PC-9 (cell line): ENCODE data around the gene AKR7A2. TPM values are rescaled to one million over a fixed set of nuclear protein-coding genes. Genes with fewer than 3 reads are reported as not detected.
"Not testable (repeated sequence)": the region's sequence is repeated elsewhere in the genome, so short reads cannot be mapped to it uniquely, and the experiment has no call there.

Experiments used
- BruUV-seq: library from RNA; stranded (reverse); fragments of 400-500 nt; replicated peaks from 2 replicates; lab custom pipeline; 2021; lab: Mats Ljungman, UMichigan
- CTCF ChIA-PET: fragments of 300-600 bp; sonication (Branson Sonifier 250); formaldehyde crosslinking; loops from one replicate; lab custom pipeline; 2022; ENCODE audit warnings: antibody characterized with exemption; lab: Charles Lee
- POLR2A ChIA-PET: fragments of 300-600 bp; sonication (Branson Sonifier 250); formaldehyde crosslinking; loops from one replicate; lab custom pipeline; 2022; ENCODE audit warnings: antibody characterized with exemption; ENCODE audit not compliant: unreplicated experiment; lab: Charles Lee
- DNase-seq, 2 experiments: peaks; one replicate each; pipeline versions ENCODE4 v3.0.0 to v3.0.0-alpha.2; 2015 to 2022; ENCODE audit warnings: mixed read lengths in 1 of 2
- H2AFZ ChIP-seq: fragments of 200-600 bp; sonication (generic); 2 replicates; pipeline ENCODE4 v1.8.1; 2017; ENCODE audit warnings: antibody characterized with exemption
- H3F3A ChIP-seq: fragments of 200-600 bp; sonication (generic); 2 replicates; pipeline ENCODE4 v1.8.1; 2017; ENCODE audit warnings: antibody characterized with exemption, mild to moderate bottlenecking, low read depth; ENCODE audit not compliant: insufficient read depth
- H3K27ac ChIP-seq: fragments of 200-600 bp; sonication (generic); 2 replicates; pipeline ENCODE4 v1.6.1; 2016; ENCODE audit warnings: mixed run types
- H3K27me3 ChIP-seq: fragments of 200-600 bp; sonication (generic); 2 replicates; pipeline ENCODE4 v1.6.1; 2016; ENCODE audit warnings: low read depth, mixed run types; ENCODE audit not compliant: insufficient read depth
- H3K36me3 ChIP-seq: fragments of 200-600 bp; sonication (generic); 2 replicates; pipeline ENCODE4 v1.6.1; 2016; ENCODE audit warnings: low read depth, mixed run types
- H3K4me1 ChIP-seq: fragments of 200-600 bp; sonication (generic); replicated peaks from 2 replicates; pipeline ENCODE4 v1.6.1; 2016; ENCODE audit warnings: mixed run types; ENCODE audit not compliant: insufficient read depth
- H3K4me2 ChIP-seq: fragments of 200-600 bp; sonication (generic); 2 replicates; pipeline ENCODE4 v1.6.1; 2017; ENCODE audit warnings: mixed run types
- H3K4me3 ChIP-seq: fragments of 200-600 bp; sonication (generic); 2 replicates; pipeline ENCODE4 v1.6.1; 2016; ENCODE audit warnings: mixed run types
- H3K79me2 ChIP-seq: fragments of 200-600 bp; sonication (generic); 2 replicates; pipeline ENCODE4 v1.6.1; 2017; ENCODE audit warnings: low read depth, mixed run types
- H3K9me2 ChIP-seq: fragments of 200-600 bp; sonication (generic); 2 replicates; pipeline ENCODE4 v1.8.1; 2017; ENCODE audit warnings: mild to moderate bottlenecking; ENCODE audit not compliant: insufficient read depth
- H3K9me3 ChIP-seq: fragments of 200-600 bp; sonication (generic); 2 replicates; pipeline ENCODE4 v1.8.1; 2016; ENCODE audit warnings: low read depth; ENCODE audit not compliant: insufficient read depth
- H4K20me1 ChIP-seq: fragments of 200-600 bp; sonication (generic); 2 replicates; pipeline ENCODE4 v1.8.1; 2017; ENCODE audit not compliant: insufficient read depth
- EZH2 ChIP-seq: fragments of 200-600 bp; sonication (generic); IDR thresholded peaks from 2 replicates; pipeline ENCODE4 v1.8.0; 2017; ENCODE audit warnings: antibody characterized with exemption, low read depth
- intact Hi-C: fragments of 100-400 bp; cut with micrococcal nuclease; formaldehyde crosslinking; loops from one replicate; pipeline ENCODE4 v1.10.0; 2022; ENCODE audit not compliant: unreplicated experiment
- total RNA-seq: library from RNA; stranded (reverse); gene quantifications from 2 replicates; pipeline ENCODE4 v1.2.3, GENCODE V29; 2021
- TF ChIP-seq, protein P1 (sequence below): fragments of 200-600 bp; sonication (generic); conservative IDR thresholded peaks from 2 replicates; pipeline ENCODE4 v1.6.1; 2017; ENCODE audit warnings: mixed run types, antibody characterized with exemption, mild to moderate bottlenecking, moderate library complexity

AKR7A2 gene
- total RNA-seq, 1 experiment from 2014 or later = 79.6 TPM

DNA sequence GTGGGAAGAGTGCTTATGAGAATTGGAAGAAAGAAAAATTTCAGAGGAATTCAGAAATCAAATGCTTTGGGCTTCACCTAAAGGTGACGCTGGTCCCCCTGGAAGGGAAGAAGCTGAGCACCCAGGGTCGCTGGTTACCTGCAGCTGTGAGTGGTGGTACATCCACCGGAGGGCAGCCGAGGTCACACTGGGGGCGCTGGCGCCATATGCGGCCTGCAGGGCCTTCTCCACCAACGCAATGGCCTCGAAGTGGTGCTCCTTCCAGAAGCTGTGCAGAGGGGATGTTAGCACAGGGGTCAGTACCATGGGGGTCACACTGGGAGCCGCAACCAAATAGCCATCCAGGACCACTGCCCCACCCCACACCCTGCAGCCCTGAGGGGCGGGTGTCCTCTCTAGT lies 6.1 kb downstream of the AKR7A2 start:
- no peaks in the 10 kb centered on the region for H3K4me1 ChIP-seq
- H3K9me2 ChIP-seq = no peaks in the 10 kb centered on the region
- intact Hi-C loops = no loop called here
- no peaks in the 10 kb centered on the region for H3K9me3 ChIP-seq
- H2AFZ ChIP-seq = no peak overlapping the region
- no peak overlapping the region for H3K4me3 ChIP-seq
- CTCF ChIA-PET = no interaction called here
- no peaks in the 10 kb centered on the region for H3F3A ChIP-seq
- BruUV-seq = no TSS peak
- no peak for DNase-seq
- no peaks in the 10 kb centered on the region for H3K36me3 ChIP-seq
- H4K20me1 ChIP-seq = peaks cover 4% of the 10 kb centered on the region; the same call in 1 of the 2 replicates
- no peak overlapping the region for H3K4me2 ChIP-seq
- peaks cover 7% of the 10 kb centered on the region for H3K79me2 ChIP-seq
- no peaks in the 10 kb centered on the region for H3K27me3 ChIP-seq
- H3K27ac ChIP-seq = no peak overlapping the region
- no peak for TF ChIP-seq EZH2
- TF ChIP-seq, protein P1, sequence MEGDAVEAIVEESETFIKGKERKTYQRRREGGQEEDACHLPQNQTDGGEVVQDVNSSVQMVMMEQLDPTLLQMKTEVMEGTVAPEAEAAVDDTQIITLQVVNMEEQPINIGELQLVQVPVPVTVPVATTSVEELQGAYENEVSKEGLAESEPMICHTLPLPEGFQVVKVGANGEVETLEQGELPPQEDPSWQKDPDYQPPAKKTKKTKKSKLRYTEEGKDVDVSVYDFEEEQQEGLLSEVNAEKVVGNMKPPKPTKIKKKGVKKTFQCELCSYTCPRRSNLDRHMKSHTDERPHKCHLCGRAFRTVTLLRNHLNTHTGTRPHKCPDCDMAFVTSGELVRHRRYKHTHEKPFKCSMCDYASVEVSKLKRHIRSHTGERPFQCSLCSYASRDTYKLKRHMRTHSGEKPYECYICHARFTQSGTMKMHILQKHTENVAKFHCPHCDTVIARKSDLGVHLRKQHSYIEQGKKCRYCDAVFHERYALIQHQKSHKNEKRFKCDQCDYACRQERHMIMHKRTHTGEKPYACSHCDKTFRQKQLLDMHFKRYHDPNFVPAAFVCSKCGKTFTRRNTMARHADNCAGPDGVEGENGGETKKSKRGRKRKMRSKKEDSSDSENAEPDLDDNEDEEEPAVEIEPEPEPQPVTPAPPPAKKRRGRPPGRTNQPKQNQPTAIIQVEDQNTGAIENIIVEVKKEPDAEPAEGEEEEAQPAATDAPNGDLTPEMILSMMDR = no peak
- POLR2A ChIA-PET = no interaction called here

DNA sequence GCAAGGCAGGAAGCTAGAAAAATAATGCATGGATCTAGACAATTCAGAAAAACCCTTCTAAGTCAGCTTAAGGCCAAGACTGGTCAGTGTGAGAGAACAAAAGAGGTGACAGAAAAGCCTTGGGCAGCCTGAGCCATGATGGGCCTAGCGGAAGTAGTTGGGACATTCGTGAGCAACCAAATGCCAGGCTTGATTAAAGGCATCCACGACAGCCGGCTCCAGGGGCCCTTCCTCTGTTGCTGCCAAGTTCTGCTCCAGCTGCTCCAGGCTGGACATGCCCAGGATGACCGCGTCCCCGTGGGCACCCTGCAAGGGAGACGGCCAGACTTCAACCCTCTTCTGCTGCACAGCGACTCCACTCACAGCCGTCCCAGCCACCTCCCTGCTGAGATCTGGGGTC lies 7.9 kb downstream of the AKR7A2 start:
- not testable (repeated sequence) for BruUV-seq, H3K36me3 ChIP-seq

DNA sequence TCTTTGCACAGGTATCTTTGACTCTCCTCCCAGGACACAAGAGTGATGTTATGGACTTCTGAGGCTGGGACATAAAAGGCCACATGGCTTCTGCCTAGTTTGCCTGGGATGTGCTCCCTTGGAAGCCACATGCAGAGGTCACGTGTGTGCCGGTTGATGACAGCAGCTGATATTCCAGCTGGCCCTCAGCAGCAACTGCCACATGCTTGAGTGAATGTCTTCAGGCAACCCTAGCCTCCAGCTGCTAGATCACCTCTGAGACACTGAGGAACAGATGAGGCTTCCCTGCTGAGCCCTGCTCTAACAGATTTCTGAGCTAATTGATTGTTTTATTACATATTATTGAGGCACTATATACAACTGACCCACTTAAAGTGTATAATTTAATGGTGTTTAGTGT lies 11.7 kb downstream of the AKR7A2 start:
- no peaks in the 10 kb centered on the region for H3K79me2 ChIP-seq
- no peaks in the 10 kb centered on the region for H3F3A ChIP-seq
- no peak overlapping the region for H3K27ac ChIP-seq
- intact Hi-C loops = no loop called here
- H3K4me2 ChIP-seq = no peak overlapping the region
- H3K36me3 ChIP-seq = no peaks in the 10 kb centered on the region
- no TSS peak for BruUV-seq
- no peak overlapping the region for H3K4me3 ChIP-seq
- no peaks in the 10 kb centered on the region for H3K27me3 ChIP-seq
- no peaks in the 10 kb centered on the region for H3K9me2 ChIP-seq
- no peaks in the 10 kb centered on the region for H3K4me1 ChIP-seq
- DNase-seq = no peak
- H4K20me1 ChIP-seq = no peaks in the 10 kb centered on the region
- H2AFZ ChIP-seq = no peak overlapping the region
- H3K9me3 ChIP-seq = no peaks in the 10 kb centered on the region
- TF ChIP-seq EZH2 = no peak
- TF ChIP-seq, protein P1 = no peak
- POLR2A ChIA-PET = interaction anchor here (0.8 kb wide), 1 partner anchor 22 kb away, joined by 6 read pairs; no protein-coding TSS in a partner anchor
- CTCF ChIA-PET = no interaction called here

More for the DNA sequence above, 7.9 kb downstream of the AKR7A2 start:
- H3K4me1 ChIP-seq, intact Hi-C loops, POLR2A ChIA-PET, H3K79me2 ChIP-seq, DNase-seq, CTCF ChIA-PET, H3K27me3 ChIP-seq, H3K9me2 ChIP-seq, H3K4me2 ChIP-seq, H3K27ac ChIP-seq, H2AFZ ChIP-seq, H4K20me1 ChIP-seq, H3K4me3 ChIP-seq, H3K9me3 ChIP-seq, H3F3A ChIP-seq: not testable (repeated sequence)

DNA sequence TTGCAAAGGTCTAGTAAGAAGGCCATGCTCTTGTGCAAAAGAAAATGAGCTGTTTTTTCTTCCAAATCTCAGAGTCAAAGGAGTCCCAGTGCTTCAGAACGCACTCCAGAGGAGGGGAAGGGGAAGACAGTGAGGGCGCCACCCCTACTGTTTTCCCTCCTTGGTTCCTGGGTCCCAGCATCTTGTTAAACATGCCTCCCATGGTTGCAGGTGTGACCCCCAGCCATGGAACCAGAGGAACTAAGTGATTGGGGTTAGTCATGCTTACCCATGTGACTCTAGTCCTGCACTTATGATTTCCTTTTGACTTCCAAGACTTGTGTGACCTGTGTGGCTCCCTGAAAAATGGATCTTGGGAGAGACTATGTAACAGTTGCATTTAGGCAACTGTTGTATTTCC lies 17.3 kb downstream of the AKR7A2 start:
- POLR2A ChIA-PET = no interaction called here
- H3K9me3 ChIP-seq = no peaks in the 10 kb centered on the region
- H3K79me2 ChIP-seq = no peaks in the 10 kb centered on the region
- no peaks in the 10 kb centered on the region for H4K20me1 ChIP-seq
- H3K27ac ChIP-seq = no peak overlapping the region
- intact Hi-C loops = no loop called here
- H3K9me2 ChIP-seq = no peaks in the 10 kb centered on the region
- TF ChIP-seq EZH2 = no peak
- no peak overlapping the region for H3K4me2 ChIP-seq
- no peaks in the 10 kb centered on the region for H3F3A ChIP-seq
- H2AFZ ChIP-seq = no peak overlapping the region
- no peaks in the 10 kb centered on the region for H3K4me1 ChIP-seq
- no peaks in the 10 kb centered on the region for H3K27me3 ChIP-seq
- CTCF ChIA-PET = no interaction called here
- no peak overlapping the region for H3K4me3 ChIP-seq
- BruUV-seq = no TSS peak
- no peaks in the 10 kb centered on the region for H3K36me3 ChIP-seq
- no peak for DNase-seq
